GM23338 (cell line): ENCODE data around the gene TEX36. TPM values are rescaled to one million over a fixed set of nuclear protein-coding genes. Genes with fewer than 3 reads are reported as not detected.

Experiments used
- ATAC-seq: fragments of 200-7000 bp; cut with Tn5 transposase; 3 replicates; pipeline ENCODE4 v1.9.1; 2020
- DNase-seq: peaks from one replicate; pipeline ENCODE4 v3.0.0-alpha.2; 2015; ENCODE audit warnings: low spot score
- H2AFZ ChIP-seq: fragments of 200-600 bp; sonication (generic); 2 replicates; pipeline ENCODE4 v1.8.0; 2016; ENCODE audit warnings: antibody characterized with exemption, mild to moderate bottlenecking, moderate library complexity
- H3F3A ChIP-seq: fragments of 200-600 bp; sonication (generic); replicated peaks from 2 replicates; pipeline ENCODE4 v1.8.0; 2017; ENCODE audit warnings: antibody characterized with exemption, mixed run types, low read depth
- H3K27ac ChIP-seq: fragments of 200-600 bp; sonication (generic); 2 replicates; pipeline ENCODE4 v1.6.1; 2016; ENCODE audit warnings: low read depth
- H3K27me3 ChIP-seq: fragments of 200-600 bp; sonication (generic); 2 replicates; pipeline ENCODE4 v1.8.0; 2016; ENCODE audit warnings: mild to moderate bottlenecking, mixed run types, moderate library complexity; ENCODE audit not compliant: insufficient read depth
- H3K36me3 ChIP-seq: fragments of 200-600 bp; sonication (generic); 2 replicates; pipeline ENCODE4 v1.8.0; 2016; ENCODE audit warnings: mild to moderate bottlenecking; ENCODE audit not compliant: insufficient read depth
- H3K4me1 ChIP-seq: fragments of 200-600 bp; sonication (generic); 2 replicates; pipeline ENCODE4 v1.8.0; 2016; ENCODE audit warnings: mild to moderate bottlenecking, moderate library complexity; ENCODE audit not compliant: insufficient read depth
- H3K4me2 ChIP-seq: fragments of 200-600 bp; sonication (generic); 2 replicates; pipeline ENCODE4 v1.7.1; 2017; ENCODE audit warnings: mixed run types
- H3K4me3 ChIP-seq: fragments of 200-600 bp; sonication (generic); 2 replicates; pipeline ENCODE4 v1.6.1; 2016; ENCODE audit warnings: mixed run types
- H3K79me2 ChIP-seq: fragments of 200-600 bp; sonication (generic); replicated peaks from 2 replicates; pipeline ENCODE4 v1.8.0; 2017; ENCODE audit warnings: mild to moderate bottlenecking; ENCODE audit not compliant: insufficient read depth
- H3K9me2 ChIP-seq: fragments of 200-600 bp; sonication (generic); 2 replicates; pipeline ENCODE4 v1.8.0; 2017; ENCODE audit not compliant: insufficient read depth
- H4K20me1 ChIP-seq: fragments of 200-600 bp; sonication (generic); replicated peaks from 2 replicates; pipeline ENCODE4 v1.8.0; 2017; ENCODE audit warnings: mild to moderate bottlenecking; ENCODE audit not compliant: insufficient read depth
- H3K27ac Mint-ChIP-seq: 2 replicates; pipeline ENCODE4 v1.8.0; 2020; ENCODE audit warnings: inconsistent platforms, mild to moderate bottlenecking, moderate library complexity, mixed read lengths
- H3K27me3 Mint-ChIP-seq: 3 replicates; pipeline ENCODE4 v1.8.0; 2022; ENCODE audit warnings: low read depth, mild to moderate bottlenecking, moderate library complexity, mixed read lengths, inconsistent platforms; ENCODE audit not compliant: insufficient read depth, poor library complexity
- H3K36me3 Mint-ChIP-seq: 3 replicates; pipeline ENCODE4 v1.8.0; 2021; ENCODE audit warnings: low read depth, mild to moderate bottlenecking, inconsistent platforms, moderate library complexity, mixed read lengths
- H3K4me1 Mint-ChIP-seq: 3 replicates; pipeline ENCODE4 v1.8.0; 2020; ENCODE audit warnings: mild to moderate bottlenecking, inconsistent platforms, mixed read lengths
- H3K4me3 Mint-ChIP-seq: 3 replicates; pipeline ENCODE4 v1.8.0; 2021; ENCODE audit warnings: moderate library complexity, mild to moderate bottlenecking, inconsistent platforms, mixed read lengths
- H3K9me3 Mint-ChIP-seq: 3 replicates; pipeline ENCODE4 v1.8.0; 2020; ENCODE audit warnings: moderate library complexity, mild to moderate bottlenecking, inconsistent platforms, mixed read lengths
- CREB1 ChIP-seq: fragments of 250-450 bp; sonication (Bioruptor Pico); IDR thresholded peaks from 2 replicates; pipeline ENCODE4 v1.5.0; 2020; ENCODE audit warnings: low read depth, mild to moderate bottlenecking, moderate library complexity
- EZH2 ChIP-seq: fragments of 200-600 bp; sonication (generic); IDR thresholded peaks from one replicate; pipeline ENCODE4 v1.8.0; 2017; ENCODE audit warnings: antibody characterized with exemption, mild to moderate bottlenecking, low read depth; ENCODE audit not compliant: unreplicated experiment
- EZH2phosphoT487 ChIP-seq: fragments of 200-600 bp; sonication (generic); IDR thresholded peaks from one replicate; pipeline ENCODE4 v1.8.1; 2018; ENCODE audit warnings: antibody characterized with exemption; ENCODE audit not compliant: unreplicated experiment
- JUNB ChIP-seq: IDR thresholded peaks from one replicate; pipeline ENCODE4 v1.6.1; 2016; ENCODE audit warnings: antibody characterized with exemption; ENCODE audit not compliant: unreplicated experiment
- NANOG ChIP-seq: IDR thresholded peaks from 2 replicates; pipeline ENCODE4 v1.6.1; 2016; ENCODE audit warnings: antibody characterized with exemption, borderline replicate concordance
- POLR2AphosphoS5 ChIP-seq: IDR thresholded peaks from 2 replicates; pipeline ENCODE4 v1.6.1; 2016; ENCODE audit warnings: antibody characterized with exemption, low read depth
- STAT1 ChIP-seq: IDR thresholded peaks from one replicate; pipeline ENCODE4 v1.6.1; 2016; ENCODE audit warnings: antibody characterized with exemption; ENCODE audit not compliant: unreplicated experiment
- ZNF114 ChIP-seq: fragments of 250-450 bp; sonication (Bioruptor Pico); IDR thresholded peaks from 2 replicates; pipeline ENCODE4 v1.5.0; 2020; ENCODE audit warnings: mild to moderate bottlenecking, moderate library complexity
- ZNF331 ChIP-seq: fragments of 250-450 bp; sonication (Bioruptor Pico); IDR thresholded peaks from 2 replicates; pipeline ENCODE4 v1.5.0; 2020; ENCODE audit warnings: low read depth, mild to moderate bottlenecking, moderate library complexity
- polyA plus RNA-seq: library from polyadenylated mRNA; unstranded; fragments of >200 nt; fragmentation: Nextera tagmentation; extraction: Ambion mirVana; gene quantifications from 2 replicates; pipeline ENCODE4 v1.2.1, GENCODE V29; 2016
- total RNA-seq: library from RNA; depleted of rRNA; stranded (reverse); fragments of >200 nt; shearing (Covaris generic); gene quantifications from 2 replicates; pipeline ENCODE4 v1.2.3, GENCODE V29; 2014
- TF ChIP-seq, protein P1 (sequence below): fragments of 250-450 bp; sonication (Bioruptor Pico); IDR thresholded peaks from 2 replicates; pipeline ENCODE4 v1.5.0; 2020; ENCODE audit warnings: mild to moderate bottlenecking, moderate library complexity
- TF ChIP-seq, protein P2 (sequence below), 2 experiments: fragments of 200-600 bp in 1 of 2; sonication (generic) in 1 of 2; conservative IDR thresholded peaks; 2 replicates each; pipeline versions ENCODE4 v1.5.1 to v1.6.1; 2016 to 2017; ENCODE audit warnings: antibody characterized with exemption in 2 of 2, low read depth in 2 of 2, mild to moderate bottlenecking in 2 of 2, moderate library complexity in 1 of 2
- TF ChIP-seq, protein P3 (sequence below): IDR thresholded peaks from one replicate; pipeline ENCODE4 v1.6.1; 2018; ENCODE audit warnings: antibody characterized with exemption; ENCODE audit not compliant: unreplicated experiment
- TF ChIP-seq, protein P4 (sequence below): IDR thresholded peaks from 2 replicates; pipeline ENCODE4 v1.6.1; 2016; ENCODE audit warnings: antibody characterized with exemption

Gene TEX36
- total and polyA plus RNA-seq, 2 experiments from 2014 or later: not detected

DNA sequence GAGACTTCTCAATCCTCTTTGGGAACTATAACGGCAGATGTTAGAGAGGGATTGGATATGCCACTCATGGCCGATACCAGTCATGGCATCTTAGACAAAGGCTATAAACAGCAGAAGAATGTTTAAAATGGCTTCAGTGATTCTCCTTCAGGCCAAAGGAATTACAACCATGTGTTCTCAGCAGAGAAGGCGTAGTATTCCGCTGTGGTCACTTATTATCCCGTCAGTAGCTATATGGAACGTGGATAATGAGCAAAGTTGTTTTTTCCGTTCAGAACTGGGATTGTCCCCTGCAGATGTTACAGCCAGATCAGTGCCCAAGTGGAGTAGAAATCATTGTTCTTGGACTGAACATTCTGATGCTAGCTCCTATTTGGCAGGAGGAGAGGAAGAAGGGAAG, 43.1 kb downstream of the TEX36 start:
- no peaks in the 10 kb centered on the region for H3K4me1 ChIP-seq
- DNase-seq (no peak), ATAC-seq (no peak)
- H3K9me2 ChIP-seq: no peaks in the 10 kb centered on the region
- no peaks in the 10 kb centered on the region for H3K36me3 Mint-ChIP-seq
- no peaks in the 10 kb centered on the region for H3F3A ChIP-seq
- no peak overlapping the region for H3K27ac ChIP-seq
- H3K27ac Mint-ChIP-seq: no peak overlapping the region
- H3K4me3 ChIP-seq: no peak overlapping the region
- H3K9me3 Mint-ChIP-seq: peaks cover 2% of the 10 kb centered on the region; the same call in 2 of the 3 replicates
- no peak overlapping the region for H2AFZ ChIP-seq
- H3K4me3 Mint-ChIP-seq: no peak overlapping the region
- no peaks in the 10 kb centered on the region for H3K27me3 ChIP-seq
- no peaks in the 10 kb centered on the region for H3K36me3 ChIP-seq
- no peak overlapping the region for H3K4me2 ChIP-seq
- no peaks in the 10 kb centered on the region for H3K79me2 ChIP-seq
- peaks cover 14% of the 10 kb centered on the region for H3K4me1 Mint-ChIP-seq
- H3K27me3 Mint-ChIP-seq: peaks cover 15% of the 10 kb centered on the region
- no peaks in the 10 kb centered on the region for H4K20me1 ChIP-seq
- TF ChIP-seq STAT1: no peak
- TF ChIP-seq NANOG: no peak
- no peak for TF ChIP-seq EZH2
- TF ChIP-seq ZNF331 (CRISPR knock-in tag): no peak
- TF ChIP-seq, protein P1, sequence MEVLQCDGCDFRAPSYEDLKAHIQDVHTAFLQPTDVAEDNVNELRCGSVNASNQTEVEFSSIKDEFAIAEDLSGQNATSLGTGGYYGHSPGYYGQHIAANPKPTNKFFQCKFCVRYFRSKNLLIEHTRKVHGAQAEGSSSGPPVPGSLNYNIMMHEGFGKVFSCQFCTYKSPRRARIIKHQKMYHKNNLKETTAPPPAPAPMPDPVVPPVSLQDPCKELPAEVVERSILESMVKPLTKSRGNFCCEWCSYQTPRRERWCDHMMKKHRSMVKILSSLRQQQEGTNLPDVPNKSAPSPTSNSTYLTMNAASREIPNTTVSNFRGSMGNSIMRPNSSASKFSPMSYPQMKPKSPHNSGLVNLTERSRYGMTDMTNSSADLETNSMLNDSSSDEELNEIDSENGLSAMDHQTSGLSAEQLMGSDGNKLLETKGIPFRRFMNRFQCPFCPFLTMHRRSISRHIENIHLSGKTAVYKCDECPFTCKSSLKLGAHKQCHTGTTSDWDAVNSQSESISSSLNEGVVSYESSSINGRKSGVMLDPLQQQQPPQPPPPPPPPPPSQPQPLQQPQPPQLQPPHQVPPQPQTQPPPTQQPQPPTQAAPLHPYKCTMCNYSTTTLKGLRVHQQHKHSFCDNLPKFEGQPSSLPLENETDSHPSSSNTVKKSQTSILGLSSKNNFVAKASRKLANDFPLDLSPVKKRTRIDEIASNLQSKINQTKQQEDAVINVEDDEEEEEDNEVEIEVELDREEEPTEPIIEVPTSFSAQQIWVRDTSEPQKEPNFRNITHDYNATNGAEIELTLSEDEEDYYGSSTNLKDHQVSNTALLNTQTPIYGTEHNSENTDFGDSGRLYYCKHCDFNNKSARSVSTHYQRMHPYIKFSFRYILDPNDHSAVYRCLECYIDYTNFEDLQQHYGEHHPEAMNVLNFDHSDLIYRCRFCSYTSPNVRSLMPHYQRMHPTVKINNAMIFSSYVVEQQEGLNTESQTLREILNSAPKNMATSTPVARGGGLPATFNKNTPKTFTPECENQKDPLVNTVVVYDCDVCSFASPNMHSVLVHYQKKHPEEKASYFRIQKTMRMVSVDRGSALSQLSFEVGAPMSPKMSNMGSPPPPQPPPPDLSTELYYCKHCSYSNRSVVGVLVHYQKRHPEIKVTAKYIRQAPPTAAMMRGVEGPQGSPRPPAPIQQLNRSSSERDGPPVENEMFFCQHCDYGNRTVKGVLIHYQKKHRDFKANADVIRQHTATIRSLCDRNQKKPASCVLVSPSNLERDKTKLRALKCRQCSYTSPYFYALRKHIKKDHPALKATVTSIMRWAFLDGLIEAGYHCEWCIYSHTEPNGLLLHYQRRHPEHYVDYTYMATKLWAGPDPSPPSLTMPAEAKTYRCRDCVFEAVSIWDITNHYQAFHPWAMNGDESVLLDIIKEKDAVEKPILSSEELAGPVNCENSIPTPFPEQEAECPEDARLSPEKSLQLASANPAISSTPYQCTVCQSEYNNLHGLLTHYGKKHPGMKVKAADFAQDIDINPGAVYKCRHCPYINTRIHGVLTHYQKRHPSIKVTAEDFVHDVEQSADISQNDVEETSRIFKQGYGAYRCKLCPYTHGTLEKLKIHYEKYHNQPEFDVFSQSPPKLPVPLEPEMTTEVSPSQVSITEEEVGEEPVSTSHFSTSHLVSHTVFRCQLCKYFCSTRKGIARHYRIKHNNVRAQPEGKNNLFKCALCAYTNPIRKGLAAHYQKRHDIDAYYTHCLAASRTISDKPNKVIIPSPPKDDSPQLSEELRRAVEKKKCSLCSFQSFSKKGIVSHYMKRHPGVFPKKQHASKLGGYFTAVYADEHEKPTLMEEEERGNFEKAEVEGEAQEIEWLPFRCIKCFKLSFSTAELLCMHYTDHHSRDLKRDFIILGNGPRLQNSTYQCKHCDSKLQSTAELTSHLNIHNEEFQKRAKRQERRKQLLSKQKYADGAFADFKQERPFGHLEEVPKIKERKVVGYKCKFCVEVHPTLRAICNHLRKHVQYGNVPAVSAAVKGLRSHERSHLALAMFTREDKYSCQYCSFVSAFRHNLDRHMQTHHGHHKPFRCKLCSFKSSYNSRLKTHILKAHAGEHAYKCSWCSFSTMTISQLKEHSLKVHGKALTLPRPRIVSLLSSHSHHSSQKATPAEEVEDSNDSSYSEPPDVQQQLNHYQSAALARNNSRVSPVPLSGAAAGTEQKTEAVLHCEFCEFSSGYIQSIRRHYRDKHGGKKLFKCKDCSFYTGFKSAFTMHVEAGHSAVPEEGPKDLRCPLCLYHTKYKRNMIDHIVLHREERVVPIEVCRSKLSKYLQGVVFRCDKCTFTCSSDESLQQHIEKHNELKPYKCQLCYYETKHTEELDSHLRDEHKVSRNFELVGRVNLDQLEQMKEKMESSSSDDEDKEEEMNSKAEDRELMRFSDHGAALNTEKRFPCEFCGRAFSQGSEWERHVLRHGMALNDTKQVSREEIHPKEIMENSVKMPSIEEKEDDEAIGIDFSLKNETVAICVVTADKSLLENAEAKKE (CRISPR knock-in tag): no peak
- no peak for TF ChIP-seq CREB1
- TF ChIP-seq, protein P2, sequence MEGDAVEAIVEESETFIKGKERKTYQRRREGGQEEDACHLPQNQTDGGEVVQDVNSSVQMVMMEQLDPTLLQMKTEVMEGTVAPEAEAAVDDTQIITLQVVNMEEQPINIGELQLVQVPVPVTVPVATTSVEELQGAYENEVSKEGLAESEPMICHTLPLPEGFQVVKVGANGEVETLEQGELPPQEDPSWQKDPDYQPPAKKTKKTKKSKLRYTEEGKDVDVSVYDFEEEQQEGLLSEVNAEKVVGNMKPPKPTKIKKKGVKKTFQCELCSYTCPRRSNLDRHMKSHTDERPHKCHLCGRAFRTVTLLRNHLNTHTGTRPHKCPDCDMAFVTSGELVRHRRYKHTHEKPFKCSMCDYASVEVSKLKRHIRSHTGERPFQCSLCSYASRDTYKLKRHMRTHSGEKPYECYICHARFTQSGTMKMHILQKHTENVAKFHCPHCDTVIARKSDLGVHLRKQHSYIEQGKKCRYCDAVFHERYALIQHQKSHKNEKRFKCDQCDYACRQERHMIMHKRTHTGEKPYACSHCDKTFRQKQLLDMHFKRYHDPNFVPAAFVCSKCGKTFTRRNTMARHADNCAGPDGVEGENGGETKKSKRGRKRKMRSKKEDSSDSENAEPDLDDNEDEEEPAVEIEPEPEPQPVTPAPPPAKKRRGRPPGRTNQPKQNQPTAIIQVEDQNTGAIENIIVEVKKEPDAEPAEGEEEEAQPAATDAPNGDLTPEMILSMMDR (conservative IDR thresholded peaks at IDR 0.05; ENCODE audit: low read depth in 2 of 2): no peak
- TF ChIP-seq, protein P3, sequence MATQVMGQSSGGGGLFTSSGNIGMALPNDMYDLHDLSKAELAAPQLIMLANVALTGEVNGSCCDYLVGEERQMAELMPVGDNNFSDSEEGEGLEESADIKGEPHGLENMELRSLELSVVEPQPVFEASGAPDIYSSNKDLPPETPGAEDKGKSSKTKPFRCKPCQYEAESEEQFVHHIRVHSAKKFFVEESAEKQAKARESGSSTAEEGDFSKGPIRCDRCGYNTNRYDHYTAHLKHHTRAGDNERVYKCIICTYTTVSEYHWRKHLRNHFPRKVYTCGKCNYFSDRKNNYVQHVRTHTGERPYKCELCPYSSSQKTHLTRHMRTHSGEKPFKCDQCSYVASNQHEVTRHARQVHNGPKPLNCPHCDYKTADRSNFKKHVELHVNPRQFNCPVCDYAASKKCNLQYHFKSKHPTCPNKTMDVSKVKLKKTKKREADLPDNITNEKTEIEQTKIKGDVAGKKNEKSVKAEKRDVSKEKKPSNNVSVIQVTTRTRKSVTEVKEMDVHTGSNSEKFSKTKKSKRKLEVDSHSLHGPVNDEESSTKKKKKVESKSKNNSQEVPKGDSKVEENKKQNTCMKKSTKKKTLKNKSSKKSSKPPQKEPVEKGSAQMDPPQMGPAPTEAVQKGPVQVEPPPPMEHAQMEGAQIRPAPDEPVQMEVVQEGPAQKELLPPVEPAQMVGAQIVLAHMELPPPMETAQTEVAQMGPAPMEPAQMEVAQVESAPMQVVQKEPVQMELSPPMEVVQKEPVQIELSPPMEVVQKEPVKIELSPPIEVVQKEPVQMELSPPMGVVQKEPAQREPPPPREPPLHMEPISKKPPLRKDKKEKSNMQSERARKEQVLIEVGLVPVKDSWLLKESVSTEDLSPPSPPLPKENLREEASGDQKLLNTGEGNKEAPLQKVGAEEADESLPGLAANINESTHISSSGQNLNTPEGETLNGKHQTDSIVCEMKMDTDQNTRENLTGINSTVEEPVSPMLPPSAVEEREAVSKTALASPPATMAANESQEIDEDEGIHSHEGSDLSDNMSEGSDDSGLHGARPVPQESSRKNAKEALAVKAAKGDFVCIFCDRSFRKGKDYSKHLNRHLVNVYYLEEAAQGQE: no peak
- TF ChIP-seq EZH2phosphoT487: no peak
- TF ChIP-seq, protein P4, sequence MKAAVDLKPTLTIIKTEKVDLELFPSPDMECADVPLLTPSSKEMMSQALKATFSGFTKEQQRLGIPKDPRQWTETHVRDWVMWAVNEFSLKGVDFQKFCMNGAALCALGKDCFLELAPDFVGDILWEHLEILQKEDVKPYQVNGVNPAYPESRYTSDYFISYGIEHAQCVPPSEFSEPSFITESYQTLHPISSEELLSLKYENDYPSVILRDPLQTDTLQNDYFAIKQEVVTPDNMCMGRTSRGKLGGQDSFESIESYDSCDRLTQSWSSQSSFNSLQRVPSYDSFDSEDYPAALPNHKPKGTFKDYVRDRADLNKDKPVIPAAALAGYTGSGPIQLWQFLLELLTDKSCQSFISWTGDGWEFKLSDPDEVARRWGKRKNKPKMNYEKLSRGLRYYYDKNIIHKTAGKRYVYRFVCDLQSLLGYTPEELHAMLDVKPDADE: no peak
- TF ChIP-seq POLR2AphosphoS5: no peak
- no peak for TF ChIP-seq ZNF114 (CRISPR knock-in tag)
- TF ChIP-seq JUNB: no peak
